Type B pancreatic cell (in vitro differentiated cells): ENCODE data around the gene EFCAB7. TPM values are rescaled to one million over a fixed set of nuclear protein-coding genes. Genes with fewer than 3 reads are reported as not detected.
A peak's percentile ranks its signal among the peaks of the same experiment; 100 is the strongest.
"Not testable (repeated sequence)": the region's sequence is repeated elsewhere in the genome, so short reads cannot be mapped to it uniquely, and the experiment has no call there.

ENCODE experiments used
- DNase-seq: peaks from one replicate; pipeline ENCODE4 v3.0.0; 2021; ENCODE audit warnings: mixed read lengths; ENCODE audit not compliant: unreplicated experiment; ENCODE audit errors: extremely low spot score
- H3K27ac Mint-ChIP-seq: 2 replicates; pipeline ENCODE4 v1.8.0; 2021; ENCODE audit warnings: mild to moderate bottlenecking, mixed read lengths
- H3K27me3 Mint-ChIP-seq: 2 replicates; pipeline ENCODE4 v1.8.0; 2021; ENCODE audit warnings: mixed read lengths
- H3K36me3 Mint-ChIP-seq: 2 replicates; pipeline ENCODE4 v1.8.0; 2021; ENCODE audit warnings: mixed read lengths
- H3K4me1 Mint-ChIP-seq: one replicate; pipeline ENCODE4 v1.8.0; 2021; ENCODE audit warnings: mixed read lengths; ENCODE audit not compliant: unreplicated experiment
- H3K4me3 Mint-ChIP-seq: 2 replicates; pipeline ENCODE4 v1.8.0; 2021; ENCODE audit warnings: mild to moderate bottlenecking, mixed read lengths
- H3K9me3 Mint-ChIP-seq: 2 replicates; pipeline ENCODE4 v1.8.0; 2021; ENCODE audit warnings: mixed read lengths
- CTCF ChIP-seq: fragments of 200-600 bp; sonication (generic); conservative IDR thresholded peaks from 2 replicates; pipeline ENCODE4 v1.5.0; 2021; ENCODE audit warnings: antibody characterized with exemption, mild to moderate bottlenecking
- total RNA-seq: library from RNA; stranded (reverse); gene quantifications from 2 replicates; pipeline ENCODE4 v1.2.1, GENCODE V29; 2021; ENCODE audit warnings: low replicate concordance

The EFCAB7 gene
- total RNA-seq, 1 donor from 2014 or later, result 10.2 TPM

- Mint-ChIP-seq H3K36me3 (peaks cover 10% of the 10 kb centered on the region), H3K9me3 (no peaks in the 10 kb centered on the region), H3K4me1 (no peaks in the 10 kb centered on the region), H3K27me3 (no peaks in the 10 kb centered on the region), H3K27ac (no peak overlapping the region), H3K4me3 (no peak overlapping the region)
- no peak for DNase-seq
- no peak for TF ChIP-seq CTCF
These were observed 46.5 kb downstream of the EFCAB7 start for GRCh38 chr1:63569640-63570316.

DNA sequence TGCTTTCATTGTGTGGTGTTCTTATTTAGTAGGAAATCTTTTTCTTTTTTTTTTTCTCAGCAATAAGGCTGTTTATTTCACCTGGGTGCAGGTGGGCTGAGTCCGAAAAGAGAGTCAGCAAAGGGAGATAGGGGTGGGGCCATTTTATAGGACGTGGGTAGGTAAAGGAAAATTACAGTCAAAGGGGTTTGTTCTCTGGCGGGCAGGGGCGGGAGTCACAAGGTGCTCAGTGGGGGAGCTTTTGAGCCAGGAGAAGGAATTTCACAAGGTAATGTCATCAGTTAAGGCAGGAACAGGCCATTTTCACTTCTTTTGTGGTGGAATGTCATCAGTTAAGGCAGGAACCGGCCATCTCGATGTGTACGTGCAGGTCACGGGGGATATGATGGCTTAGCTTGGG is 49.4 kb downstream of the EFCAB7 start:
- DNase-seq, H3K9me3 Mint-ChIP-seq, H3K36me3 Mint-ChIP-seq, H3K4me1 Mint-ChIP-seq, H3K4me3 Mint-ChIP-seq, H3K27me3 Mint-ChIP-seq, H3K27ac Mint-ChIP-seq: not testable (repeated sequence)

DNA sequence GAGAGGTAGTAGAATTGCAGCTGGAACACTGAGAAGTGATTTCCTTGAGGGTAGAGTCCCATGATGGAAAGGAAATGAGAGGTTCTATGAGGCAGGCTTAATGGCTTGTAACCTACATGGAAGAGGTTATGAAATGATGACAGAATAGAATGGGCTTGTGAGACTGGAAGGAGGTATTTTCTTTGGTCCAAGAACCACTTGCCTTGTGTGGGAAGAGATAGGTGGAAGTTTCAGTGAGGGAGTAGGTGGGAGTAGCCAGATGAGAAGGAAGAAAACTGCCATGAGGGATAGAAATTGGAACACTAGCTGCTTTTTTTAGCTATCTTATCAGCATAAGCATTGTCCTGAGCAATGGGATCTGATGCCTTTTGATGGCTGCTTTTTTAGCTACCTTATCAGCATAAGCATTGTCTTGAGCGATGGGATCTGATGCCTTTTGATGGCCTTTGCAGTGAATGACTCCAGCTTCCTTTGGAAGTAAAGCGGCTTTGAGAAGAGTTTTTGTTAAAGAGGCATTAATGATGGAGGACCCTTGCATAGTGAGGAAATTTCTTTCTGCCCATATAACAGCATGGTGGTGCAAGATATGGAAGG is 51.0 kb downstream of the EFCAB7 start:
- DNase-seq, H3K27me3 Mint-ChIP-seq, H3K4me1 Mint-ChIP-seq, H3K27ac Mint-ChIP-seq, H3K4me3 Mint-ChIP-seq, H3K9me3 Mint-ChIP-seq, H3K36me3 Mint-ChIP-seq: not testable (repeated sequence)

DNA sequence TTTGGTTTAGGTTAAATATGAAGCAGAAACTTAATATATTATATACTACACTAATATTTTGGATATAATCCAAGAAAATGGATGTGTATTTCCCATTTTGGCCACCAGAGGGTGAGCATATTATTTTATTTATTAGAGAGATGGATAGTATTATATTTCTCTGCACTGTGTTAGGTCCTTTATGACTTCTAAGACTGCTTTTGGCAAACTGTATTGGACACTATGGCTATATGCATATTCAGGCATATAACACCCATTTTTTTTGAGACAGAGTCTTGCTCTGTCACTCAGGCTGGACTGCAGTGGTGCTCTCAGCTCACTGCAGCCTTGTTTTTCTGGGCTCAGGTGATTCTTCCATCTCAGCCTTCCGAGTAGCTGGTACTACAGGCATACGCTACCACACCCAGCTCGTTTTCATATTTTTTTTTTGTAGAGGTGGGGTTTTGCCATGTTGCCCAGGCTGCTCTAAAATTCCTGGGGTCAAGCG is 52.1 kb downstream of the EFCAB7 start:
- H3K36me3 Mint-ChIP-seq, result no peaks in the 10 kb centered on the region

GRCh38 chr1:63586326-63586725 is 63.0 kb downstream of the EFCAB7 start:
- H3K4me1 Mint-ChIP-seq, H3K9me3 Mint-ChIP-seq, H3K27me3 Mint-ChIP-seq, H3K36me3 Mint-ChIP-seq, H3K4me3 Mint-ChIP-seq, DNase-seq, H3K27ac Mint-ChIP-seq: not testable (repeated sequence)

More for the DNA sequence above, 52.1 kb downstream of the EFCAB7 start:
- Mint-ChIP-seq H3K27me3 (no peaks in the 10 kb centered on the region), H3K4me1 (no peaks in the 10 kb centered on the region), H3K27ac (no peak overlapping the region), H3K9me3 (peaks cover 7% of the 10 kb centered on the region), H3K4me3 (no peak overlapping the region)
- no peak for DNase-seq
- peak; percentile 94 for TF ChIP-seq CTCF

- H3K36me3 Mint-ChIP-seq, result no peaks in the 10 kb centered on the region
These were observed 66.8 kb downstream of the EFCAB7 start for GRCh38 chr1:63590166-63590560.

More at GRCh38 chr1:63590166-63590560, 66.8 kb downstream of the EFCAB7 start:
- Mint-ChIP-seq H3K4me1 (no peaks in the 10 kb centered on the region), H3K27ac (no peak overlapping the region), H3K9me3 (no peaks in the 10 kb centered on the region), H3K4me3 (no peak overlapping the region), H3K27me3 (no peaks in the 10 kb centered on the region)
- no peak for DNase-seq
- TF ChIP-seq CTCF, result no peak
